Central memory CD8-positive, alpha-beta T cell (primary cell): ENCODE results near the gene ABCA1.
"Not testable (repeated sequence)": the region's sequence is repeated elsewhere in the genome, so short reads cannot be mapped to it uniquely, and the experiment has no call there.

Source experiments
- ATAC-seq: fragments of 150-1000 bp; cut with Tn5 transposase; replicated peaks from 2 replicates; pipeline ENCODE4 v1.10.0; 2022; ENCODE audit warnings: mild to moderate bottlenecking, moderate FRiP score, moderate number of reproducible peaks; ENCODE audit not compliant: poor library complexity, severe bottlenecking; ENCODE audit errors: extremely low read depth
- DNase-seq, 2 donors: peaks; one replicate each; pipeline ENCODE4 v3.0.0; 2021; ENCODE audit warnings: low spot score in 2 of 2
- H3K27ac Mint-ChIP-seq: one replicate; pipeline ENCODE4 v1.8.0; 2022; ENCODE audit warnings: low read depth, mild to moderate bottlenecking, moderate library complexity, mixed read lengths
- H3K27me3 Mint-ChIP-seq: one replicate; pipeline ENCODE4 v1.8.0; 2022; ENCODE audit warnings: mixed read lengths
- H3K36me3 Mint-ChIP-seq: one replicate; pipeline ENCODE4 v1.8.0; 2022; ENCODE audit warnings: mild to moderate bottlenecking, moderate library complexity, mixed read lengths; ENCODE audit not compliant: insufficient read depth
- H3K4me1 Mint-ChIP-seq: one replicate; pipeline ENCODE4 v1.8.0; 2022; ENCODE audit warnings: mixed read lengths
- H3K4me3 Mint-ChIP-seq: one replicate; pipeline ENCODE4 v1.8.0; 2022; ENCODE audit warnings: mild to moderate bottlenecking, moderate library complexity, mixed read lengths
- H3K9me3 Mint-ChIP-seq: one replicate; pipeline ENCODE4 v1.8.0; 2022; ENCODE audit warnings: mixed read lengths

ABCA1 gene

DNA sequence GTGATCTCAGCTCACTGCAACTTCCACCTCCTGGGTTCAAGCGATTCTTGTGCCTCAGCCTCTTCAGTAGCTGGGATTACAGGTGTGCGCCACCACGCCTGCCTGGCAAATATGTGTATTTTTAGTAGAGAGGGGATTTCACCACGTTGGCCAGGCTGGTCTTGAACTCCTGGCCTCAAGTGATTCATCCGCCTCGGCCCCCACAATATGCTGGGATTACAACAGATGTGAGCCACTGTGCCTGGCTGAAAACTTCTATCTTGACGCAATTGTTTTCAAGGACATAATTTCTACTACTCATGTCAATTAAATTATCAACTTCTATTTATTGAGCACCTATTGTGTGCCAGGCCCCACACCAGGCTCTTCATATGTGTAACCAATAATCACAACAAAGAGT lies 72.7 kb downstream of the ABCA1 start:
- not testable (repeated sequence) for H3K9me3 Mint-ChIP-seq, ATAC-seq, H3K4me1 Mint-ChIP-seq, H3K36me3 Mint-ChIP-seq, H3K27ac Mint-ChIP-seq, H3K4me3 Mint-ChIP-seq, DNase-seq
- peaks cover 43% of the 10 kb centered on the region for H3K27me3 Mint-ChIP-seq

DNA sequence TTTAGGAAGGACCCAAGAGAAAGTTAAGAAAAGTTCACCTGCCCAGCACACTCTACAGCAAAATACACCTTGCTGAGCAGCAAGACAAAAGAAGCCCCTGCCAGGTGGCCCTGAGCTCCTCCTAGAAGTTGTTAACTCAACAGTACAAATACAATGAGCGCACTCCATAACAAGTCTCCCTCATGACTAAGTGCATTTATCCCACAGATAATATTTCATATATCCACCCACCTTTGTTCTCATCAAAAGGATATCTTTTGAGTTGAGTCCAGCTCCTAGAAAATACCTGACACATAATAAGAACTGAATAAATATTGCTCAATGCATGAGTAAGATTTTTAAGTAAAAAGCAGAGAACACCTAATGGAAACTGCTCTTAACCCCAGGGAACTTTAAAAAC lies 73.3 kb downstream of the ABCA1 start:
- ATAC-seq = no peak
- H3K27ac Mint-ChIP-seq = no peak overlapping the region
- no peak overlapping the region for H3K4me3 Mint-ChIP-seq

DNA sequence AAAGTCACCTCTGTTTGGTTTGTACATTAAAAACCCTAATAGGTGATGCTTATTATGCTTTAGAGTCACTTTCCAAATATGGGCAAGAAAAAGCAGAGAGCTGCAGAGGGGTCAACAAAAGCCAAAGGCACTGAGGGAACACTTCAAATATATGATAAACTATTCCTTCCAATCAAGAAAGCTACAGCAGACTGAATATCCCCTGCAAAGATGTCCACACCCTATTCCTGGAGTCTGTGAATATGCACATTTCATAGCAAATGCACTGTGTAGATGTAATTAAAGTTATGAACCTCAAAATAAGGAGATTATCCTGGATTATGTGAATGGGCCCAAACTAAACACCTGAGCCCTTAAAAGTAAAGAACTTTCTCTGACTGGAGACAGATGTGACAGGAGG lies 74.3 kb downstream of the ABCA1 start:
- no peak for DNase-seq
- ATAC-seq = no peak
- Mint-ChIP-seq H3K9me3 (no peaks in the 10 kb centered on the region), H3K36me3 (no peaks in the 10 kb centered on the region), H3K4me3 (no peak overlapping the region), H3K4me1 (no peaks in the 10 kb centered on the region), H3K27me3 (peaks cover 43% of the 10 kb centered on the region), H3K27ac (no peak overlapping the region)

More for the DNA sequence above, 73.3 kb downstream of the ABCA1 start:
- H3K4me1 Mint-ChIP-seq = no peaks in the 10 kb centered on the region
- no peaks in the 10 kb centered on the region for H3K36me3 Mint-ChIP-seq
- no peaks in the 10 kb centered on the region for H3K9me3 Mint-ChIP-seq
- no peak for DNase-seq
- peaks cover 43% of the 10 kb centered on the region for H3K27me3 Mint-ChIP-seq

DNA sequence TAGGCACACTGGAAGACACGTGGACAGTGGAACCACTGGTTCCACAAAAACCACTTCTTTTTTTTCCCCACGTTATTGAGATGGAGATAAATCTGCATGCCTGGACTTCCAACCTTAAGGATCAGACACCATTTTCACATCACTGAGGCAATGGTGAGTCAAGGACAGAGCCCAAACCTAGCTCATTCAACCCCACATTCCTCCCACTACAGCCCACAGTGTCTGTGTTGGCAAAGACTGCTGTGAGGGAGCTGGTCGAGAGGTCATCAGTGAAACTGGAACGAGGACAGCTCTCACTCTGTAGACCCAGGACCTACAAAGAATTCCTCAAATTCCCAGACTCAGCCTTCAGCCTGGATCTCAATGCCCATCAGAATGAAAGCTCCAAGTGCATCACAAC lies 74.8 kb downstream of the ABCA1 start:
- ATAC-seq = no peak
- Mint-ChIP-seq H3K9me3 (no peaks in the 10 kb centered on the region), H3K4me3 (no peak overlapping the region), H3K27ac (no peak overlapping the region), H3K27me3 (peaks cover 43% of the 10 kb centered on the region), H3K4me1 (no peaks in the 10 kb centered on the region), H3K36me3 (no peaks in the 10 kb centered on the region)
- DNase-seq = no peak

DNA sequence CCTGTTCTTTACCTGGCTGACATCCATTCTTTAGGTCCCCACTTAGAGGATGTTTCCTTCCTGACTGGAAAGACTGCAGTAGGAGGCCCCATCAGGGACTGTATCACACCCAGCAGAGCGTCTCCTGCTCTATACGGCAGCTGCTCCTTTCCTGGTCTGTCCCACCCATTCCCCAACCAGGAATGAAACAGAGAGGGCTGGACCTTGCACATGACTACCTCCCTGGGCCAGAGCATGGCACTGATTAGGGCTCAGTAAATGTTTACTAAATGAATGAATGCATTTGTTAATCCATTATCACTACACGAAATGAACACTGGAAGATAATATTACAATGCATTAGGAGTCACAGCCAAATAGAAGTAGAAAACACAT lies 76.4 kb downstream of the ABCA1 start:
- H3K4me3 Mint-ChIP-seq = no peak overlapping the region
- ATAC-seq (no peak), DNase-seq (no peak)
- H3K27me3 Mint-ChIP-seq = peaks cover 46% of the 10 kb centered on the region
- no peaks in the 10 kb centered on the region for H3K36me3 Mint-ChIP-seq
- H3K9me3 Mint-ChIP-seq = no peaks in the 10 kb centered on the region
- no peak overlapping the region for H3K27ac Mint-ChIP-seq
- H3K4me1 Mint-ChIP-seq = no peaks in the 10 kb centered on the region

DNA sequence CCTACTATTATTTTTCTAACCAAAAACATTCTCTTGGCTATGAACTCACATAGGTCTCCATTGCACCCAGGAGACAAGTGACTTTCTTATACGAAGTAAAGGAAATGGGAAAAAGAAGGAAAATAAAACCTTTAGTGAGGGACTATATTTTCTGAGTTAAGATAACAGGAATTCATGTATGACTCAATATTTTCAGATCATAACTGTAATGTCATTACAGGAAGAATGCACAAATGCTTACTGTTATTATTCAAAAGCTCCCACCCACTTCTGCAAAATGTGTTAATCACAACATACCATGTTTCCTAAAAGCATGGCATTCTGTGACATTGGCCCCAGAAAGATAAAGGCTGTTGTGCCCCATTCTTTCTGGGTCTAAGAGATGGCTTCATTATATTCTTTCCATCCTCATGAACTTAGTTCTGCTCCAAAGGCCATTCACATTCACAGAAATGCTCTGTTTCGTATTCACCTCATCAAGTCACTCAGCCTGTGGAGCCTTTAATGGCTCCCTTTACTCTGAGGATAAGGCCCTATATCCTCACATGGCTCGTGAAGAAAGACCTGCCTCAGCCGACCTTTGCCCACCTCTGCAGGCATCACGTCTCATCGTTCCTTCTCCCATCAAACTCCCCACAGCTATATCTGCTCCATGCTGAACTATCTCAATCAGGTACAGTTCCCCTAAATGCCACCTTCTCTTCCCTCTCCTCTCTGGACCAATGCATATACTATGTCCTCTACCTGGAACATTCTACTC lies 77.0 kb downstream of the ABCA1 start:
- no peak overlapping the region for H3K4me3 Mint-ChIP-seq
- no peaks in the 10 kb centered on the region for H3K4me1 Mint-ChIP-seq
- H3K36me3 Mint-ChIP-seq = no peaks in the 10 kb centered on the region
- H3K9me3 Mint-ChIP-seq = no peaks in the 10 kb centered on the region
- H3K27ac Mint-ChIP-seq = no peak overlapping the region
- ATAC-seq (no peak), DNase-seq (no peak)
- H3K27me3 Mint-ChIP-seq = peaks cover 51% of the 10 kb centered on the region

DNA sequence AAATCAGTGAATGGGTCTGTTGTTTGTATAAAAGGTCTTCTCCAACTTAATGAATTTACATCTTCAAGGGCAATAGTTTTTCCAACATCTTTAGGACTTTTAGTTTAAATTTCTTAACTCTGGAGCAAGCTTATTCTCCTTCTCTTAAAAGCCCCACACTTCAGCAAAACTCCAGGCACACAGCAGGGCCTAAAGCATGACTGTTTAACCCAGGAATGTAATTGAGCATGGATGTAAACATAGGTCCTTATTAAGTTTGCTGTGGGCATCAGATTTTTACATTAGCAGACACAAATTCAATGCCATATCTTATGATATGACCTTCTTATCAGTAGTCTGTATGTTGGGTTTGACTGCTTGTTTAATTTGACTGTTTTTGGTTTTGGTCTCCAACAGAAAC lies 78.9 kb downstream of the ABCA1 start:
- H3K27ac Mint-ChIP-seq = no peak overlapping the region
- no peak for DNase-seq
- peaks cover 47% of the 10 kb centered on the region for H3K27me3 Mint-ChIP-seq
- no peaks in the 10 kb centered on the region for H3K36me3 Mint-ChIP-seq
- no peak overlapping the region for H3K4me3 Mint-ChIP-seq
- no peaks in the 10 kb centered on the region for H3K4me1 Mint-ChIP-seq
- no peak for ATAC-seq
- no peaks in the 10 kb centered on the region for H3K9me3 Mint-ChIP-seq

DNA sequence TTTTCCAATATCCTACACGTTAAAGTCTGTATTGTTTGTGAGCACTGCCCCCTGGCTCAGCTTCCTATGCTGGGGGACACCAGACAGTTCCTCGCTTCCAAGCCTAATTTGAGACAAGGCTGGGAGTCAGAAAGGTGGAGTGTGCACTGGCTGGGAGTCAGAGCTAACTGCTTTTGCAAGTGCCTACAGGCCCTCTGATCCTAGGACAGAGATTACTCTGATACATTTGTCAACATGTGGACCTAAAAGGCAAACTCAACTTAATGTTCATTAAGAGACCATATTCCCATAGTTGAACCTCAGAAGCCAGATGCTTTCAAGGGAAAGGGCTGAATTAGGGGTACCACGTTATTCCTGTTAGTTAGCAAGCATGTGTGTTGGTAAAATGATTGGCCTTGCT lies 83.2 kb downstream of the ABCA1 start:
- DNase-seq (no peak), ATAC-seq (no peak)
- H3K9me3 Mint-ChIP-seq = no peaks in the 10 kb centered on the region
- H3K36me3 Mint-ChIP-seq = no peaks in the 10 kb centered on the region
- H3K4me3 Mint-ChIP-seq = no peak overlapping the region
- H3K27ac Mint-ChIP-seq = no peak overlapping the region
- H3K4me1 Mint-ChIP-seq = no peaks in the 10 kb centered on the region
- peaks cover 44% of the 10 kb centered on the region for H3K27me3 Mint-ChIP-seq

DNA sequence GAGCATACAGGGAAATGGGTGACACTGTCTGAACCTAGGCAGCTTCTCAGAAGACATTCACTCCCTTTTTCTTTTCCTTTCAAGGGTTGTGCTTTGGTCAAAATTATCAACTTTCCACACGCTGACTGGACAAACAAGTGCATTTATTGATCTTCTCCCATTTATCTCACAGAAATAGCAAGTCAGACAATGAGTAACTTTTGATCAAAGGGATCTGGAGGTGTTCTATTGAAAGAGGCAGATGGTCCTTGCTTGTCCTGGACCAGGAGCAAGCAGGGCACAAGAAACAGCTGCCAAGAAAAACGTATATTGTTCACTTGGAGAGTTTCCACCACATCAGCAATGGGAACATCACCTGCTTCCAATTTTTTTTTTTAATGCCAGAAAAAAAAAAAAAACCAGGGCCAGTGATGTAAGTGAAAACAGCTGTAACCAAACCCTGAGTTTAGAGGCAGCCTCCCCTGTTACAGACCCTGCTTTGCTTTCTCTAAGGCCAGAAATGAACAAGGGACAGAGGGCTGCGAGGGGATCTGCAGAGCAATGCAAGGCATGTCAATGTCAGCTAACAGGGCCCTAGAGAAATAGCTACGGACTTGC lies 84.2 kb downstream of the ABCA1 start:
- Mint-ChIP-seq H3K27me3 (peaks cover 46% of the 10 kb centered on the region), H3K9me3 (no peaks in the 10 kb centered on the region), H3K4me1 (no peaks in the 10 kb centered on the region), H3K27ac (no peak overlapping the region), H3K36me3 (no peaks in the 10 kb centered on the region), H3K4me3 (no peak overlapping the region)
- no peak for DNase-seq
- no peak for ATAC-seq

DNA sequence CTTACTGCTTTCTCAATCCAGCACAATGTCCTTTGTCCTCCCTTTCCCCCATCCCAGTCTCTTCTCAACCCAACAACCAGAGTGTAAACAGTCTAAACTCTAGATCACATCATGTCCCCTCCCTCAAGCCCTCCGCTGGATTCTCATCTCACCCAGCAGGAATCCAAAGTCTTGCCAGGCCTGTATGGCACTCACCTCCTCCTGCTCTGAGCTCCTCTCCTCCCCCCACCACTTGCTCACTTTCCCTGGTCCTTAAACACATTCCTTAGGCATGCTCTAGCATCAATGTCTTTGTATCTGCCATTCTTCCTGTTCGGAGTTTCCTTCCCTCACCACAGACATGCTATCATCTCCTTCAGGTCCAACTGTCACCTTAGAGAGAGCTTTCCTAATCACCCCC lies 85.3 kb downstream of the ABCA1 start:
- Mint-ChIP-seq H3K27ac (no peak overlapping the region), H3K36me3 (no peaks in the 10 kb centered on the region), H3K4me3 (no peak overlapping the region), H3K4me1 (no peaks in the 10 kb centered on the region), H3K27me3 (peaks cover 46% of the 10 kb centered on the region), H3K9me3 (no peaks in the 10 kb centered on the region)
- ATAC-seq (no peak), DNase-seq (no peak)

DNA sequence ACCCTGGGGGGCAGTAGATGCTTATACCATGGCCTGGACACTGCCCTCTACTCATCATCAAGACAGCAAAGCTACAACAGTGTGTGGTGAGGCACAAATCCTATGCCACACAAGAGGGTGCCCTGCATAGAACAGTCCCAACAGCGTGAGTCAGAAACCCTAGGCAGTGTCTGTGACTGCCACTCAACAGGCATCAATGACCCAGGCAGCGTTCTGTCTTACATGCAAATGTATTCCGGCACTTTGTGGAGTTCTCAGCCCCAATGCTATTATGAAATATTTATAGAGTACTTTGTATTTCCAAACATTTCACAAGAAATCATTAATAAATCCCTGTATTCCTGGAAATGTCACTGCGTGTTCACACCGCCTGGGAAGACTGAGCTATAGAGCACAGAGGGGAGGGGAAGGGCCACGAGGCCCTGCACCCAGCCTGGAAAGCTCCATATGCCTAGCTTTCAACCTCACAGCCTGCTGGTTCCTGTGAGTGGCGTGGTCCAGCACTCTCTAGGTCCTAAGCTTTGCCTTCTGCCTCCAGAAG lies 86.3 kb downstream of the ABCA1 start:
- H3K27me3 Mint-ChIP-seq = peaks cover 55% of the 10 kb centered on the region
- H3K4me1 Mint-ChIP-seq = no peaks in the 10 kb centered on the region
- H3K4me3 Mint-ChIP-seq = no peak overlapping the region
- ATAC-seq (no peak), DNase-seq (no peak)
- H3K36me3 Mint-ChIP-seq = peaks cover 1% of the 10 kb centered on the region
- H3K9me3 Mint-ChIP-seq = no peaks in the 10 kb centered on the region
- no peak overlapping the region for H3K27ac Mint-ChIP-seq

DNA sequence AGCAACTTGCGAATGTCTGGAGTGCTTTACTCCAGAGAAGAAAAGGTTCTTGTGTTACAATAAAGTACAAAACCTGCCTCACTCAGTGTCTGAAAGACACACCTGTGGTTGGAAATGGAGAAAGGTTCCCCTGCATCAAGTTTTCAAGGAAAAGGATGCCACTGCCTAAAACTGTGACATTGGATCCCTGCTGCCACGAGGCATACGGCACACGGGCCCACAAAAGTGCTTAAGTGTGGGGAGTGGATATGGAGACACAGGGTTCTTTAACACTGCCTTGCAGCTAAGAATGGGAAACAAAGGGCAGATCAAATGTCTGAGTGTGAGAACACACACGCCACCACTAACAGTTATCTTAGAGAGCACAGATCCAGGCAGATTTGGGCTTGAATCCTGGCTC lies 89.0 kb downstream of the ABCA1 start:
- H3K27me3 Mint-ChIP-seq = peaks cover 68% of the 10 kb centered on the region
- no peak overlapping the region for H3K27ac Mint-ChIP-seq
- peaks cover 1% of the 10 kb centered on the region for H3K36me3 Mint-ChIP-seq
- ATAC-seq (no peak), DNase-seq (no peak)
- no peaks in the 10 kb centered on the region for H3K9me3 Mint-ChIP-seq
- no peak overlapping the region for H3K4me3 Mint-ChIP-seq
- H3K4me1 Mint-ChIP-seq = no peaks in the 10 kb centered on the region

DNA sequence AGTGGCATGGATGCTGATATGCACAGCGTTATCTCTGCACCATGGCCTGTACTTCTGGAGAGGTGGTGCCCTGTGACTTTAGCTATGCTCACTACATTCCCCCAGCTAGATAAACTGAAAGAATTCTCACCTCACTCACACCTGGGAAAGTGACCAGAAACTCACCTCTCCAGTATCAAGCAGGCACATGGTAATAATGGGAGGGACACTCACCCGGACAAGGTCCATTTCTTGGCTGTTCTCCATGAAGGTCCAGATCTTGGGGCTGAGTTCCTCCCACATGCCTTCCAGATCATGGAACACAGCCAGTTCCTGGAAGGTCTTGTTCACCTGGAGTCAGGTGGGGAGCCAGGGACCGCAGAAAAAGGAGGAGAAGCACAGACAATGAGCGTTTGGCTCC lies 91.2 kb downstream of the ABCA1 start:
- no peak for ATAC-seq
- peaks cover 61% of the 10 kb centered on the region for H3K27me3 Mint-ChIP-seq
- no peak for DNase-seq
- no peaks in the 10 kb centered on the region for H3K9me3 Mint-ChIP-seq
- no peak overlapping the region for H3K27ac Mint-ChIP-seq
- H3K4me3 Mint-ChIP-seq = no peak overlapping the region
- H3K4me1 Mint-ChIP-seq = no peaks in the 10 kb centered on the region
- H3K36me3 Mint-ChIP-seq = peaks cover 1% of the 10 kb centered on the region
